Activated naive CD4-positive, alpha-beta T cell treated with anti-CD3 and anti-CD28 coated beads, Interleukin-2, amount 50 U/mL, for 24 hours (primary cell): Measurements from ENCODE around the gene ZFAND2B.

Experiments used
- H3K27ac Mint-ChIP-seq: one replicate; pipeline ENCODE4 v1.8.0; 2021; ENCODE audit warnings: mild to moderate bottlenecking, mixed read lengths
- H3K27me3 Mint-ChIP-seq: one replicate; pipeline ENCODE4 v1.8.0; 2021; ENCODE audit warnings: mixed read lengths
- H3K36me3 Mint-ChIP-seq: one replicate; pipeline ENCODE4 v1.8.0; 2021; ENCODE audit warnings: mixed read lengths
- H3K4me1 Mint-ChIP-seq: one replicate; pipeline ENCODE4 v1.8.0; 2021; ENCODE audit warnings: mixed read lengths
- H3K4me3 Mint-ChIP-seq: one replicate; pipeline ENCODE4 v1.8.0; 2021; ENCODE audit warnings: mild to moderate bottlenecking, mixed read lengths
- H3K9me3 Mint-ChIP-seq: one replicate; pipeline ENCODE4 v1.8.0; 2021; ENCODE audit warnings: mixed read lengths

Gene ZFAND2B

GRCh38 chr2:219207884-219208740 lies 1.5 kb downstream of the ZFAND2B start:
- H3K27me3 Mint-ChIP-seq: no peaks in the 10 kb centered on the region
- H3K36me3 Mint-ChIP-seq: peaks cover 5% of the 10 kb centered on the region
- no peaks in the 10 kb centered on the region for H3K9me3 Mint-ChIP-seq
- H3K27ac Mint-ChIP-seq: peak overlapping the region; percentile 41
- peaks cover 42% of the 10 kb centered on the region for H3K4me1 Mint-ChIP-seq
- peak overlapping the region; percentile 68 for H3K4me3 Mint-ChIP-seq

- Mint-ChIP-seq H3K4me3 (no peak overlapping the region), H3K36me3 (peaks cover 5% of the 10 kb centered on the region), H3K9me3 (no peaks in the 10 kb centered on the region), H3K27me3 (no peaks in the 10 kb centered on the region), H3K27ac (peak overlapping the region; percentile 59), H3K4me1 (peaks cover 42% of the 10 kb centered on the region)
Observed at GRCh38 chr2:219209236-219210195, 2.9 kb downstream of the ZFAND2B start.

GRCh38 chr2:219210196-219210885 lies 3.8 kb downstream of the ZFAND2B start:
- H3K4me3 Mint-ChIP-seq: no peak overlapping the region
- no peaks in the 10 kb centered on the region for H3K9me3 Mint-ChIP-seq
- H3K27me3 Mint-ChIP-seq: no peaks in the 10 kb centered on the region
- peaks cover 42% of the 10 kb centered on the region for H3K4me1 Mint-ChIP-seq
- no peak overlapping the region for H3K27ac Mint-ChIP-seq
- peaks cover 5% of the 10 kb centered on the region for H3K36me3 Mint-ChIP-seq

GRCh38 chr2:219210886-219211362 lies 4.3 kb downstream of the ZFAND2B start:
- H3K4me3 Mint-ChIP-seq: no peak overlapping the region
- H3K9me3 Mint-ChIP-seq: no peaks in the 10 kb centered on the region
- no peaks in the 10 kb centered on the region for H3K27me3 Mint-ChIP-seq
- H3K4me1 Mint-ChIP-seq: peaks cover 42% of the 10 kb centered on the region
- peaks cover 5% of the 10 kb centered on the region for H3K36me3 Mint-ChIP-seq
- no peak overlapping the region for H3K27ac Mint-ChIP-seq

GRCh38 chr2:219213026-219213415 lies 6.4 kb downstream of the ZFAND2B start:
- Mint-ChIP-seq H3K27ac (no peak overlapping the region), H3K9me3 (no peaks in the 10 kb centered on the region), H3K4me1 (peaks cover 38% of the 10 kb centered on the region), H3K4me3 (no peak overlapping the region), H3K27me3 (no peaks in the 10 kb centered on the region), H3K36me3 (peaks cover 5% of the 10 kb centered on the region)

- H3K4me3 Mint-ChIP-seq: no peak overlapping the region
Observed at GRCh38 chr2:219213486-219214071, 7.0 kb downstream of the ZFAND2B start.

GRCh38 chr2:219214141-219214540 lies 7.6 kb downstream of the ZFAND2B start:
- no peak overlapping the region for H3K27ac Mint-ChIP-seq
- no peaks in the 10 kb centered on the region for H3K27me3 Mint-ChIP-seq
- no peaks in the 10 kb centered on the region for H3K9me3 Mint-ChIP-seq
- H3K36me3 Mint-ChIP-seq: peaks cover 2% of the 10 kb centered on the region
- peak overlapping the region; percentile 2 for H3K4me3 Mint-ChIP-seq
- peaks cover 33% of the 10 kb centered on the region for H3K4me1 Mint-ChIP-seq

More at GRCh38 chr2:219213486-219214071, 7.0 kb downstream of the ZFAND2B start:
- no peak overlapping the region for H3K27ac Mint-ChIP-seq
- peaks cover 2% of the 10 kb centered on the region for H3K36me3 Mint-ChIP-seq
- no peaks in the 10 kb centered on the region for H3K27me3 Mint-ChIP-seq
- peaks cover 34% of the 10 kb centered on the region for H3K4me1 Mint-ChIP-seq
- H3K9me3 Mint-ChIP-seq: no peaks in the 10 kb centered on the region

- H3K4me1 Mint-ChIP-seq: peaks cover 29% of the 10 kb centered on the region
- H3K9me3 Mint-ChIP-seq: no peaks in the 10 kb centered on the region
- H3K27ac Mint-ChIP-seq: no peak overlapping the region
- no peak overlapping the region for H3K4me3 Mint-ChIP-seq
- H3K27me3 Mint-ChIP-seq: no peaks in the 10 kb centered on the region
- peaks cover 3% of the 10 kb centered on the region for H3K36me3 Mint-ChIP-seq
Observed at GRCh38 chr2:219214786-219215185, 8.2 kb downstream of the ZFAND2B start.

- Mint-ChIP-seq H3K4me3 (no peak overlapping the region), H3K36me3 (peaks cover 3% of the 10 kb centered on the region), H3K27me3 (no peaks in the 10 kb centered on the region), H3K27ac (no peak overlapping the region), H3K4me1 (peaks cover 23% of the 10 kb centered on the region), H3K9me3 (no peaks in the 10 kb centered on the region)
Observed at GRCh38 chr2:219215871-219216534, 9.4 kb downstream of the ZFAND2B start.

- Mint-ChIP-seq H3K27me3 (no peaks in the 10 kb centered on the region), H3K27ac (no peak overlapping the region), H3K9me3 (no peaks in the 10 kb centered on the region), H3K4me3 (peak overlapping the region; percentile 60), H3K36me3 (peaks cover 6% of the 10 kb centered on the region), H3K4me1 (peaks cover 18% of the 10 kb centered on the region)
Observed at GRCh38 chr2:219216535-219216915, 9.9 kb downstream of the ZFAND2B start.

- H3K27me3 Mint-ChIP-seq: no peaks in the 10 kb centered on the region
- H3K4me3 Mint-ChIP-seq: peak overlapping the region; percentile 79
- H3K4me1 Mint-ChIP-seq: peaks cover 17% of the 10 kb centered on the region
- H3K27ac Mint-ChIP-seq: peak overlapping the region; percentile 52
- no peaks in the 10 kb centered on the region for H3K9me3 Mint-ChIP-seq
- H3K36me3 Mint-ChIP-seq: peaks cover 4% of the 10 kb centered on the region
Observed at GRCh38 chr2:219218217-219218731, 11.7 kb downstream of the ZFAND2B start.

GRCh38 chr2:219218732-219219701 lies 12.4 kb downstream of the ZFAND2B start, which contains the start of gene ABCB6:
ABCB6 (minus strand) TSS chr2:219218958; CDS start chr2:219218673, 285 bp downstream.
- H3K27ac Mint-ChIP-seq: peak within 1 kb of the TSS; percentile 52
- H3K27me3 Mint-ChIP-seq: no peaks in the 10 kb centered on the region
- peak within 1 kb of the TSS; percentile 79 for H3K4me3 Mint-ChIP-seq
- no peaks in the 10 kb centered on the region for H3K9me3 Mint-ChIP-seq
- H3K4me1 Mint-ChIP-seq: peaks cover 17% of the 10 kb centered on the region
- H3K36me3 Mint-ChIP-seq: peaks cover 7% of the 10 kb centered on the region

- Mint-ChIP-seq H3K27me3 (no peaks in the 10 kb centered on the region), H3K4me1 (peaks cover 17% of the 10 kb centered on the region), H3K4me3 (peak overlapping the region; percentile 79), H3K27ac (no peak overlapping the region), H3K9me3 (no peaks in the 10 kb centered on the region), H3K36me3 (peaks cover 10% of the 10 kb centered on the region)
Observed at GRCh38 chr2:219219784-219220532, 13.4 kb downstream of the ZFAND2B start.
